ENCODE data around the gene FBXO5. TPM values are rescaled to one million over a fixed set of nuclear protein-coding genes. Genes with fewer than 3 reads are reported as not detected.

The FBXO5 gene
- total and polyA plus RNA-seq, 9 of the 15 experiments (the other 6 are each of a cell fraction or from before 2014, with no cell fraction given), result 17.8 to 89.3 (median 62.9) TPM

GRCh38 chr6:153003366-153003690 is 20.5 kb upstream of the FBXO5 start (continued):
- TF ChIP-seq ZNF280A (IDR thresholded peaks at IDR 0.05; ENCODE audit: low read depth, partially characterized antibody) (no peak), HBP1 (CRISPR knock-in tag; IDR thresholded peaks at IDR 0.05) (peak; percentile 9; the same call in 1 of the 2 replicates), TFE3 (CRISPR knock-in tag; IDR thresholded peaks at IDR 0.05) (no peak), ZNF592 (IDR thresholded peaks at IDR 0.05) (no peak), ZBTB26 (CRISPR knock-in tag; IDR thresholded peaks at IDR 0.05) (no peak), ZBTB33 (CRISPR knock-in tag; IDR thresholded peaks at IDR 0.05) (peak; percentile 6; the same call in 1 of the 2 replicates), NFE2L1 (tag; IDR thresholded peaks at IDR 0.05; ENCODE audit: borderline replicate concordance, low read depth) (no peak), ZNF143 (CRISPR knock-in tag; IDR thresholded peaks at IDR 0.05) (no peak), ZNF699 (CRISPR knock-in tag; IDR thresholded peaks at IDR 0.05; ENCODE audit: insufficient replicate concordance) (no peak), TARDBP (IDR thresholded peaks at IDR 0.05) (no peak), DIDO1 (tag; IDR thresholded peaks at IDR 0.05; ENCODE audit: low read depth) (no peak), ZBTB7A (IDR thresholded peaks at IDR 0.05; ENCODE audit: borderline replicate concordance, control insufficient read depth, low read depth, low read length) (no peak), ZNF212 (CRISPR knock-in tag; IDR thresholded peaks at IDR 0.05) (no peak), PYGO2 (tag; IDR thresholded peaks at IDR 0.05) (no peak), NR2C2 (CRISPR knock-in tag; IDR thresholded peaks at IDR 0.05) (no peak), NR2C2 (tag; IDR thresholded peaks at IDR 0.05) (no peak)
